ENCODE results near the gene CABP1.

The CABP1 gene

DNA sequence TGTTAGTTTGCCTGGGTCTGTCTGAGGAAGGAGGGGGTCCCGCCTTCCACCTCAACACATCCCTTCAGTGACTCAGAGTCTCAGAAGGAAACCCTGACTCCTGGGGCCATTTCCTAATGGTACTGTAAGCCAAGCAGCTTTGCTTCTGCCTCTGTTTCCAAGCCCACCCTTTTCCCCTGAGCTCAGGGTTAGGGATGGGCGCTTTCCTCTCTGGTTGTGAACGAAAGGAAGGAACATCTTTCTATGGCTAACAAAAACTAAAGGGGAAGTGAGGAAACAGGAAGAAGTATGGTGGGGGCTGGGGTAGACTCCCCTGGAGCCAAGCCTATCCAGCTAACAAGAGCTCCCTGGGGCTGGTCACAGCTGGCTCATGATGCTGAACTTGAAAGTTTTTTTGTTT lies 58.2 kb downstream of the CABP1 start:
- no peak for DNase-seq

DNA sequence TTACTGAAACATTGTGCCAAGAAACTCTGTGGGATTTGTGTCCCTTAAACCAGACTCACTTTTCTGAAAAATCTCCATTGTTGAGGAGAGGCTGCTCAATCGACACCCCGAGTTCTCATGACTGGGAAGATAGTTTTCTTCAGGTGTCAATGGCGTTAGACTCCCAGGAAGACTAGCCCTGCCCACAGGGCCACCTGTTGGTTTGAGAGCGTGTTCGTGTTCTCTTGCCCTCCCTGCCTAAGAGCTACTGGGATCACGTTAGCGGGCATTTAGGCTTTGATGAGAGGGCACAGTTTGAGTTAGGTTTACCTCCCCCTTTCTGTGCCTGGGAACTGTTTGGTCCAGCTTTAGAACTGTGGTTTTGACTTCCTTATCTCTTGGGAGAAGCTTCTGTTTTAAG lies 59.1 kb downstream of the CABP1 start:
- DNase-seq = no peak

DNA sequence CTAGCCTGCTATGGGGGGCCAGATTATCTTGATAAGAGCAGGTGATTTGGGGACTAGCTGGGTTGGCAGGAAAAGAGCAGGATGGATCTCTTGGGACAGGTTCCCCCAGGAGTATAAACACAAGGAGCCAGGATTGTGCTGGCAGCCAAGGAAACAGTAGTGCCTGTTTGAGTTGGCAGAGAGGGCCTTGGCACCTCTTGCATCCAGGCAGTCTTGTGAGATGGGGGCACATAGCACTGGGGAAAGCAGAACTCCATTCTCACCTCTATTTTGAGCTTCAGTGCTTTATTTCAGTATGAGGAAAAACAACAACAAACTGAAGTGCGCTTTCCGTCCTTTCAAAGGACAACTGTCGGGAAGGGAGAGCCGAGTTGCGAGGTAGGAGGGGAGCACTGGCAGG lies 60.5 kb downstream of the CABP1 start:
- DNase-seq = no peak

DNA sequence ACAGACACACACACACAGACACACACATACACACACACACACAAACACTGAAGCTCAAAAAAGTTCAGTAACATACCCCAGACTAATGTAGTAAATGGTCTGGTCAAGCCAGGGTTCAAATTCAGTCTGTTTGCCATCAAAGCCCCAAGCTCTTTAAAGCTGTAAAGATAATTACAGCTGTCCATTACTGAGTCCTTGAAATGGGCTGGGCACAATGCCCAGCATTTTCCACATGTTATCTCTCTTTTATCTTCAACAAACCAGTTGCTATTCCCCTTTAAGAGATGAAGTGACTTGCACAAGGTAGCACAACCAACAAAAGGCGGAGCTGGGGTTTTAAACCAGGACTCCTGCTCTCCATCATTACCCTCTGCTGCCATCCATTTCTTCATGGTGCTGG lies 62.2 kb downstream of the CABP1 start:
- DNase-seq = peak; percentile 41

DNA sequence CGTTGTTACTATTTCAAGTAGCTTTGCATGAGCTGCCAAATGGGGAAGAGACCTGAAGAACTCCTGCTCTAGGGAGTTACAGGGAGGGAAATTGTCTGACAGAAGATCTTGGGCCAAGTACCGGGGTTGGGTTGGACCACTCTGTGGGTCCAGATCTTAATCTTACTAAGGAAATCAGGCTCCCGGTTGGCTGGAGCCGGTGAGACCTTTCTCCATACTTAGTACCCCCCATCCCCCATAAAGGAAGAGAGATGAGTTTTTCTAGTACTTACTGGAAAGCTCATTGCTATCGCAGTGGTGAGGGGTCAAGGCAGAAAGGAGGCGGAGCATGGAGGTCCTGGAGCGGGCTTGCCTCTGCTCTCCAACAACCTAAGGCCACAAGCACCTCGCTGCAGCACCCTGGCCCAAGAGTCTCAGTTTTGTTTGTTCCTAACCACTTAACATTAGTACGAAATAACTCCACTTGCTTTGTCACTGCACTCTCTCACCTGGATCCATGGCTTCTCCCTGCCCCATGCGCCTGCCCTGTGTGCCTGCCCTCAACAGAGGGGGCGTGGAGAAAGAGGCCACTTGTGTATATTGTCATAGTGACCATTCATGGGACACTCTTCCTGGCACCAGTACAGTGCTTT lies 63.0 kb downstream of the CABP1 start:
- DNase-seq = no peak

DNA sequence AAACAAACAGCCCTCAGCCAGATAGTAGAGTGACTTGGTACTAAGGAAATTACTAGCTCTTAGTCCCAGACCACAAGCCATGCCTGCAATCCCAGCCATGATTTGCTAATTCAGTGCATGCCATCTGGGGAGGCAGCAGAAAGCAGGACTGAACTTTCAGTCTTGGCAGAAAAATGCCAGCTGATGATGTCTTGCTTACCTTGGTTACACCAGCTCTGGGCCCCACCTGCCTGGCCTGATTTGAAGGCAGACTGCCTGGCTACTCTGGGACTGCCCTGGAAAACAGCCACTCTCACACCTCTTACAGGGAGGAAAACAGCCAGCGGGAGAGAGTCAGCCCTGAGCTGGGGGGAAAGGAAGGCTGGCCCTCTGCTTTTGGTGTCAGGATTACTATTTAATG lies 65.2 kb downstream of the CABP1 start:
- no peak for DNase-seq

DNA sequence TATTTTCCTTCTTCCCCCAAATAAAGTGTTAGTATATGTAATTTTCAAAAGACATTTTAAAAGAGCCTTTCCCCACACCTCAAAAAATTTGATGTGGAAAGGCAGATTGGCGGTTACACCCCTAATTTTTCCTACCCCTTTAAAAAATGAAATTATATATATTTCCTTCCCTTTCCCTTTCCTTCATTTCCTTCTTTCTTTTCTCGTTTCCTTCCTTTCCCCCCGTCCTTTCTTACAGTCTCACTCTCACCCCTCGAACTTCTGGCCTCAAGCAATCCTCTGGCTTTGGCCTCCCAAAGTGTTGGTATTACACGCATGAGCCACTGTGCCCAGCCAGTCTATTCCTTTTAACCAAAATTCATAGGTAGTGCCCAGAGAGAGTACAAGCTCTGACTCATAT lies 65.6 kb downstream of the CABP1 start:
- DNase-seq = no peak

DNA sequence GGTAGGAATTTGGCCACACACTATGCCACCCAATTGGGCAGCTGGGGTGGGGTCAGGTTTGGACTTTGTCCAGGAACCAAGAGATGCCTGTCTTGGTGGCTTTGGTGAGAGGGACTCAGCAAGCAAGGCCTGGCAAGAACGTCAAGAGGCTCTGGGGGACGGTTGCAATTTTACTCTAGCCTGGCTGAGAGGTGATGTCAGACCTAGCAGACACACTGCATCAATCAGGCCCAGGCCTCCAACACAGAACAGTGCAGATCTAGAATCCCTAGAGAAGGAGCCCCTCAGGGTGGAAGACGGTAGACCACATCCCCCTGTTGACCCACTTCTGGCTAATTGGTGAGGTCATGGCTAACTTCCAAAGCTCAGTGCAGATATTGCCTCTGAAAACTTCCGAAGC lies 68.2 kb downstream of the CABP1 start:
- no peak for DNase-seq

DNA sequence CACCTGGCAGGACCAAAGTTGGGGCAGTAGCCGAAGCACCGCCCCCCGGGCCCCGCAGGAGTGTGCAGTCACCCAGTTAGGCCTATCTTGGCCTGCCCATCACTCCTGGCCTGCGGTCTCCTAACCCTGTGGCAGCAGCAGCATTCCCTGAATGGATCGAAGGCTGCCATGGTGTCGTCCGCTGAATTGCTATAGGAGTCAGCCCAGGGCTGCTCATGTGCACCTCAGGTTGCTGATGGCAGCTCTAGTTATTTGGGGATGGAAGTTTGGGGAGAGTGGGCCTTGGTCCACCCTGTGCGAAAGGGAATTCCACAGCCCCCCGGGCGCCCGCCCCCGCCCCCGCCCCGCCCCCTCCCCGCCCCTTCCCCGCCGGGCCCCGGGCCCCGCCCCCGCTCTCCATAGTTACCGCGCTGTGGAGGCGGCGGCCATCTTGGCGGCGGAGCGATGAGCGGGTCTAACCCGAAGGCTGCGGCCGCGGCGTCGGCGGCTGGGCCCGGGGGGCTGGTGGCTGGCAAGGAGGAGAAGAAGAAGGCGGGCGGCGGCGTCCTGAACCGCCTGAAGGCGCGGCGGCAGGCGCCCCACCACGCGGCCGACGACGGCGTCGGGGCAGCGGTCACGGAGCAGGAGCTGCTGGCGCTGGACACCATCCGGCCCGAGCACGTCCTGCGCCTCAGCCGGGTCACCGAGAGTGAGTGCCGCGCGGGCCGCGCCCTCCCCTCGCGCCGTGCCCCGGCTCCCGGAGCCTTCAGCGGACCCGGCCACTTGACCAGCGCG lies 69.8 kb downstream of the CABP1 start, which contains the start of gene UNC119B:
TSS of gene UNC119B (plus strand) at position 428 of the 774 bp plus-strand sequence. CDS start at position 445, 17 bp downstream.
- peak; percentile 25 for DNase-seq

DNA sequence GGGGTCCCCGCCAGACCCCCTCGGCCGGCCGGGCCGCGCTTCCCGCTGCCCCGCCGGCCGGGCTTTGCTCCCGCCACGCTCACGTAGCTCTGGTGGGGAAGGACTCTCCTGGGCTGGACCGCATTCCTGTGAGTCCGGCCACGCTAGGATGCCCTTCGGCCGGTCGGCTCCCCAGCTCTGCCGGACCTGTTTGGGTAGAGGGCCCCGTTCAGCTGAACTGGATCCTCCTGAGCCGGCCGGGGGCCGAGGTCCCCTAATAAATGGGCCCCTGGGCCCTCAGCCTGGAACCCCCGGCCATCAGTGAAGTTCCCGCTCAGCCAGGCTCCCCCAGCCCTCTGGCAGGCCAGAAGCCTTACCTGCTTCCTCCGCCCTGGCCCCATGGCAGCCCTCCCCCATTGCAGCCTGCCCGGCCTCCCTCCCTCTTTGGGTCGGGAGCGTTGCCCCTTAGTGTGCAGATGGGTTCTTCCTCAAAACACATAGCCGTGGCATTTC lies 70.4 kb downstream of the CABP1 start:
- DNase-seq = no peak

DNA sequence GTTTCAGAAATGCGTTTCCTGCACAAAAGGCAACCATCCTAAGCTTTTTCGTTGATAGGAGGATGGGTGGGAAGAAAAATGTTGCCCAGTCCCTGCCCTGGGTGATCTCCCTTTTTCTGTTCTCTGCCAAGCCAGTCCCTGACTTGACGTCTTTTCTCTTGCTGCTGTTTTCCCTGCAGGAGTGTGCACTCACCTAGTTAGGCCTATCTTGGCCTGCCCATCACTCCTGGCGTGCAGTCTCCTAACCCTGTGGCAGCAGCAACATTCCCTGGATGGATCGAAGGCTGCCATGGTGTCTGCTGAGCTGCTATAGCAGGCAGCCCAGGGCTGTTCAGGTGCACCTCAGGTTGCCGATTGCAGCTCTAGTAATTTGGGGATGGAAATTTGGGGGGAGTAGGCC lies 71.0 kb downstream of the CABP1 start:
- no peak for DNase-seq

DNA sequence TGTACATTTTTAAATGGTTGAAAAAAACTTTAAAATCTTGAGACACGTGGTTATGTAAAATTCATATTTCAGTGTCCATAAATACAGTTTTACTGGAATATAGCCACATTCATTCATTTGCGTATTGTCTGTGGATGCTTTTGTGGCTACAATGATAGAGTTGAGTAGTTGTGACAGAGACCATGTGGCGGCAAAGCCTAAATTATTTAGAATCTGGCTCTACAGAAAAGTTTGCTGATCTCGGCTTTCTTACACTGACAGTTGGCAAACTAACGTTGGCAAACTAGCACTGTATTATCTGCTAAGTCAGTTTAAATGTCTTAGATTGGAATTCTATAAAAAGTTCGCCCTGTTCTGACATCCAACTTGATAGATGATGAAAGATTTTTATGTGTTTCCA lies 72.2 kb downstream of the CABP1 start:
- DNase-seq = no peak

DNA sequence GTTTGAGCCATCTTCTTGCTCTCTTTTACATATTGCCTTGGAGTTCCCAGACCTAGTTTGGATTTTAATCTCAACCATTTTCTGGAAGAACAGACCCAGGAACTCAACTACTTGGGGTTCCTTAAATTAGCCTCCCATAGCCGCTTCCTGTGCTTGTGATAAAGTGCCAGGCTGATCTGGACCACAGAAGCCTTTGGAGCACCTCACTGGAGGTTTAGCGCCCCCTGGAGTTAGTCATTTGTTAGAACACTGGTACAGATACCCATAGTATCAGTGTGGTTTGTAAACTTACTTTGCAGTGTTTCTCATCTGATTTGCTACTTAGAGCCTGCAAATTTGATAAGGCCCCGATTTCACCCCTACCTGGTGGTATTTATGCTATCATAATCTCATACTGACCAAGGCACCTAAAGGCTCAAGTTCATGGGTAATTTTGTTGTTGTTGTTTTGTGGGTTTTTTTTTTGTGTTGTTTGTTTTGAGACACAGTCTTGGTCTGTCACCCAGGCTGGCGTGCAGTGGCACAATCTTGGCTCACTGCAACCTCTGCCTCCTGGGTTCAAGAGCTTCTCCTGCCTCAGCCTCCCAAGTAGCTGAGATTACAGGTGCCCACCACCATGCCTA lies 73.5 kb downstream of the CABP1 start:
- DNase-seq = peak; percentile 77

Data from NCI-H2029 (cell line).